Measurements from ENCODE around the gene GABBR1.
"Not testable (repeated sequence)": the region's sequence is repeated elsewhere in the genome, so short reads cannot be mapped to it uniquely, and the experiment has no call there.

GABBR1 gene
- 6.9 to 14.2 (median 10.5) reads per million in 4 experiments for total RNA-seq

DNA sequence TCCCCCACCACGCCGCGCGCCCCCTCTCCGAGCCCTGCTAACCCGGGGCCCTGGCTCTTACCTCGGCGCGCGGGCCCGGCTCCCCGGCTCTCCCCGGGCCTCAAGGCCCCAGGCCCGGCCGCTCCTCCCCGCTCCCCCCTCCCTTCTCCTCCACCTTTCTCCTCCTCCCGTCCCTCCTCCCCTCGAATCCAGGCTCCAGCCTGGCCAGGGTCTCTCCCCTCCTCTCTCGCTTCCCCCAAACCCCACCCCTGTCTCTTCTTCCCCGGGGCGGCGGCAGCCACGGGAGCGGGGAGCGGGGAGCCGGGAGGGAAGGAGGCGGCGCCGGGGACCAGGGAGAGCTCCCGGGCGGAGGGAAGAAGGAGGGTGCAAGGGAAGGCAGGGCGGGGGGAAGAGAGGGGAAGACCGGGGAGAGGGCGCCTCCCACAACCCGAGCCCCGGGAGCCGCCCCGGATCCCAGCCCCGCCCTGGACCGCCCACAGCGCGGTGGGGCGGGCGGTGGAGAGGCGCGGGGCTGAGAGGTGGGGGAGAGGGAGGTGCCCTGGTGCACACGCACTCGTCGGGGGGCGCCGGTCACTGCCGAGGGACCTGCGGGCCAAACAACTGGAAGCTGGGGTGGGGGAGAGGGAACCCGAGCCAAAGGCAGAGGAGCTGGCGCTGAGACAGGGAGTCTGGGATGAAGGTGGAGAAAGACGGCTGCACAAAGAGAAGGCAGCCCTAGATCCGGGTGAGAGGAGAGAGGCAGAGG is at the start of gene GABBR1:
Gene GABBR1 (minus strand): TSS at position 395 of the 745 bp plus-strand sequence. CDS start 798 bp downstream, outside the sequence.
- peak; percentile 62 for DNase-seq

DNA sequence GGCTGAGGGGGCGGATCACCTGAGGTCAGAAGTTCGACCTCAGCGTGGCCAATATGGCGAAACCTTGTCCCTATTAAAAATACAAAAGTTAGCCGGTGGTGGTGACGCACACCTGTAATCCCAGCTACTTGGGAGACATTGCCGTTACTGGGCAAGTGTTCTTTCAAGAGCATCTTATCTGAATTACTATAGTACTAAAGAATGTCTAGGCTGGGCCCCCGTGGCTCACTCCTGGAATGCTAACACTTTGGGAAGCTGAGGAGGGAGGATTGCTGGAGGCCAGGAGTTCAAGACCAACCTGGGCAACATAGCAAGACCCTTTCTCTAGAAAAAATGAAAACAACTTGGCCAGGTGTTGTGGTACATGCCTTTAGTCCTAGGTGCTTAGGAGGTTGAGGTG is 48.8 kb upstream of the GABBR1 start:
- DNase-seq, result no peak

DNA sequence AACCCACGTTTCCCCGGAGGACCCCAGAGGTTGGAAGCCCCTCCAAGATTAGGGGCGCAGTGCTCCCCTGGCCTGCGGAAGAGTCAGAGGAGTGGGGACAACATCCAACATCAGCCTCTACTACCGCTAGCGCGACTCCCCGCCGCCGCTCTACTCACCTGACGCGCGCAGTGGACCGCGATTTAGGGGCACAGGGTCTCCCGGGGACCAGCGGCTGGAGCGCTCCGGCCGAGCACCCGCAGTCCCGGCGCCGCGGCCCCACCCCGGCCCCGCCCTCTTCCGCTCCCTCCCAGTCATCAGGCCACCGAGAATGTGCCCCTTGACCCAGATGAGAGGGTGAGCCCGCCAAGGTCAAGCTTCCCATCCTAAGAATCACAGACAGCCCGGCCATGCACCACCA is 47.9 kb upstream of the GABBR1 start, which contains the start of gene ZFP57:
Gene ZFP57 (minus strand): TSS at position 249 of the 400 bp plus-strand sequence. CDS start 4,149 bp downstream, outside the sequence.
- DNase-seq, result no peak

DNA sequence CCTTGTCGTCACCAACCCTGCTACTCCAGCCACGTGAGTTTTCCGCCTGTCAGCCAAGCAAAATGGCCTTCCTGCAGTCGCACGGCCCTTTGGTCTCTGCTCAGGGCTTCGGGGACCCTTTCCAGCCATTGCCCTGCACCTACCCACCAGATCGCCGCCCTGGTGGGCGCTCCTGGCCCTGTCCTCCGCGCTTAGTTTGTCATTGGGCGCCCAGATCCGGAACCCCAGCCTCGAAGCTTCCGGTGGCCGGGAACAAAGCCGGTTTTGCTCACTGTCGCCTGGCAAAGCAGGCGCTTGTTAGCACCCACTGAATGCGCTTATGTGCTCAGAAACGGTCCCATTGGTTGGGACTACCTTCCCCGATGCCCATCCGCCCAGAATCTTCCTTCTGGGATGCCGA is 47.4 kb upstream of the GABBR1 start:
- no peak for DNase-seq

DNA sequence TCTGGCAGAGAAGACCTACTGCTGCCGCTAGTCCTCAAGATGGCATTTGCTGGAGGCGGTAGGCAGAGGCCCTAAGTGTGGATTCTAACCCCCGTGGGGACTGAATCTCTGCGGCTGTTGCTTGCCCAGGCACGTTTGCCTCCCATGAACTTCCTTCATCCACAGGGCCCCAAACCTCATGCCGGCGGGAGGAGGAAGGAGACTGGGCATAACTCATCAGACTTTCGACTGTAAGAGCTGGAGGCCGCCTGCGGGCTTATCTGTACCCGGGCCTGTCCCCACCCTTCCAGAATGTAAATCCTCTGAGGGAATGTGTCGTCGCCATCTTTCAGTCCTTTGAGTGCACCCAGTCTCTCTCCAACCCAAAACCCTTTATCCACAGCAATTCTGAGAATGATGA is 47.0 kb upstream of the GABBR1 start:
- no peak for DNase-seq

DNA sequence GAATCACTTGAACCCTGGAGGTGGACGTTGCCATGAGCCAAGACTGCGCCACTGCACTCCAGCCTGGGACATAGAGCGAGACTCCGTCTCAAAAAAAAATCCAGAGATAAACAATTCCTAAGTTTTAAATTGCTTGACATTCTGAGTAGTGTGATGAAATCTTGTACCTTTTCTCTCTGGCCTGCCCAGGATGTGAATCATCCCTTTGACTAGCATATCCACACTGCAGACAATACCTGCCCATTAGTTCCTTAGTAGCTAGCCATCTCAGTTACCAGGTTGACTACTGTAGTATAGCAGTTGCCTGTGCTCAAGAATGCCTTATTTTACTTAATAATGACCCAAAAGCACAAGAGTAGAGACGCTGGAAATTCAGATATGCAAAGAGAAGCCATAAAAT is 45.1 kb upstream of the GABBR1 start:
- DNase-seq, result no peak

DNA sequence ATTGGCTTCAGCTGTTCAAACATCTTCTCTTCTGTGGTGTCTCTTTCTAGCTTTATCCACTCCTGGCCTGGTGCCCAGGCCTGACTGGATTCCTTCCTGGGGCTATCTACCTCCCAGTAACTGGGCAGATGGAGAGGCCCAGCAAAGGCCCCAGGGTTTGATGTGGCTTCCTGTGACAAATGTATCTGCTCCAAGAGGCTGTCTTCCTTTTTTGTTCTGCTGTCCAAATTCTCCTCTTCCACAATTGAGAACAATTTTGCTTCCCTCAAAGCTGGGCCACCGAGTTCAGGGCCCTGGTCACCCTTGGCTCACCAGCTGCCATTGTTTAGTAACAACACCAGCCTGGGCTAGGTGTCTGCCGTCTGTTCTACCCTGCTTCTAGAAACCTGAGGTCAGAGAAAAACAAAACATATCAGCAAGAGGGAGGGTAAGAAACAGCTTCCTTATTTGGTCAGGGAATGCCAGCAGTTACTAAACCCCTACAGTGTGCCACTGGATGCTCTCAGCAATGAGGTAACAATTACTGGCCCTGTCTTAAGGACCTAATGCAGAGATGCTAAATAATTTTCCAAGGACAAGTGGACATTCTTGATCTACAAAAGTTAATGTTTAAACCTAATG is 44.1 kb upstream of the GABBR1 start:
- no peak for DNase-seq

DNA sequence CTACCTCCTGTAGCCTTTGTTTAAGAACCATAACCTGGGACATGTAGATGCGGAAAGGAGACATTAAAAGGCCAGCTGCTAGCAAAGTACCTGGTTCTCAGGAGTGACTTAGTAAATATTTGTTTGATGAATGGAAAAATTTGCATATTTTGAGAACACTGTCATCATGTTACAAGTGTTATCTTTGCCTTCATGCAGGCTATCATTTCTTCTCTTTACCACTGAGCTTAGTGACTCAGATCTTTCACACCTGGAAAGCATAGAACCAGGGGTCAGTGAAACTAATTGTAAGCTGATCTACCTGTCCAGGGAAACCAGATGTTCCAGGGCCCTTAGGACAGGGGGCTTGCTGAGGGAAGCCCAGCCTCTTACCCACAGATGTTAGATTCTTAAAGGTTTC is 42.6 kb upstream of the GABBR1 start:
- DNase-seq, result no peak

DNA sequence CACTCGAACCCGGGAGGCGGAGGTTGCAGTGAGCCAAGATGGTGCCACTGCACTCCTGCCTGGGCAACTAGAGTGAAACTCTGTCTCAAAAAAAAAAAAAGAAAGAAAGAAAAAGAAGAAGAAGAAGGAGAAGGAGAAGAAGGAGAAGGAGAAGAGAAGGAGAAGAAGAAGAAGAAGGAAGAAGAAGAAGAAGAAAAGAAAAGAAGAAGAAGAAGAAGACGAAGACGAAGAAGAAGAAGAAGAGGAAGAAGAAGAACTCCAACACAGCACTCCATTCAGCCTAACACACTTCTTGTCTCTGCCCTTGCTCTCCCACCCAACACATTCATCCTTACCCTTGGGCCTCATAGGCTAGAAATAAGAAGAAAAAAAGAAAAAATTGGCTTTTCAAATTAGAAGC is 41.0 kb upstream of the GABBR1 start:
- no peak for DNase-seq

DNA sequence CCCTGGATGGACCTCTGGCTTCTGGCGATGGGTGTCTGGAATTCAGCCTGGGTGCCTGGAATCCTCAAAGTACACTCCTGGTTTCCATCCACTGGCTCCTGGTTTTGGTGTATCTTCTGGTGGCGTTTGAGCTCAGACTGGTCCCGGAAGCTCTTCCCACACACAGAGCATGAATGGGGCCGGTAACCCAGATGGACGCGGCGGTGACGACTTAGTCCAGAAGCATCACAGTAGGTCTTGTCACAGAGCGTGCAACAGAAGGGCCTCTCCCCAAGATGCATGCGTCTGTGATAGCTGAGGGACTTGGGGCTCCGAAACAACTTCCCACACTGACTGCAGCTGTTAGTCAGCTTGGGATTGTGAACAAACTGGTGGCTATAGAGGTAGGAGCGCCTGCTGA is 40.2 kb upstream of the GABBR1 start:
- DNase-seq, result no peak

DNA sequence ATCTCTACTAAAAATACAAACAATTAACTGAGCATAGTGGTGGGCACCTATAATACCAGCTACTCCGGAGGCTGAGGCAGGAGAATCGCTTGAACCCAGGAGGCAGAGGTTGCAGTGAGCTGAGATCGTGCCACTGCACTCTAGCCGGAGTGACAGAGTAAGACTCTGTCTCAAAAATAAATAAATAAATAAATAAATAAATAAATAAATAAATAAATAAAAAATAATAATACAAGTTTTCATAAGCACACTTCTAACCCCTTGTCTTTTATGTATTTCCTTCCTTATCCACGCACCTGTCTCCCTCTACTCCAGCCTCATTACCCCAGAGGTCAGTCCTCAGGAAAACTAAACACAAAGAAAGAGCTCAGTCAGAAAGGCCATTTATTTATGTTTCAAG is 39.1 kb upstream of the GABBR1 start:
- DNase-seq, result not testable (repeated sequence)

DNA sequence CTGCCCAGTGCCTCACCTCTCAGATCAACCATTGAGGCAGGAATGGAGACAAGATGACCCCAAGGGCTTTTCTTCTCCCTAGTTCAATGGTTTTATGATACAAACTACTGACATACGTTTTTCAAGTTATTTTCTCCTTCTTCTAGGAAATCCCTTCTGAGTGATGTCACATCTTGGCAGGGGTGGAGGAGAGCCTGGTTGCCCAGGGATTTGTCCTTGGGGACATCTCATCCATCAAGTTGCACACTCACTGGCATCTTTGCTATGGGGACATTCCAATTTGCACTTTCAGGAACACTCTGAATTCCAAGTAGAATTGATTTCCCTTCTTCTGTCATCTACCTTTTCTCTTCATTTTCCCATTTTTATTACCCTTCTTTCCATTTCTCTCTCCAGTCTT is 38.0 kb upstream of the GABBR1 start:
- no peak for DNase-seq

DNA sequence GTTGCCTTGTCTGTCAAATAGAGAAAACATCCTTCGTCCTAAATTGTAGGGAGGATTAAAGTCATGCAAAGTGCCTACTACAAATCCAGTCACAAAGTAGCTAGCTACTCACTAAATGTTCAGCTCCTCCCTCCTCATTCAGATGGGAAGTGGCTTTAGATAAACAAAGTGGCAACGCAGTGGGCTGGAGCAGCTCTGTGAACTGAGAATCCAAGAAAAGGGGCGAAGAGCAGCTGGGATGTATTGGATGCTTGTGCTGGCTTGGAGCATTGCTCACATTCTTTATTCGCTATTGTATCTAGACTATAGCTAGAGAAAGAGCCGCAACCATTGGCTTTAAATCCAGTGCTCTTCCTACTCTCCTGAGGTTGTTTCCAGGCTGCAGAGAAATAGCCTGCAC is 34.2 kb upstream of the GABBR1 start:
- no peak for DNase-seq

DNA sequence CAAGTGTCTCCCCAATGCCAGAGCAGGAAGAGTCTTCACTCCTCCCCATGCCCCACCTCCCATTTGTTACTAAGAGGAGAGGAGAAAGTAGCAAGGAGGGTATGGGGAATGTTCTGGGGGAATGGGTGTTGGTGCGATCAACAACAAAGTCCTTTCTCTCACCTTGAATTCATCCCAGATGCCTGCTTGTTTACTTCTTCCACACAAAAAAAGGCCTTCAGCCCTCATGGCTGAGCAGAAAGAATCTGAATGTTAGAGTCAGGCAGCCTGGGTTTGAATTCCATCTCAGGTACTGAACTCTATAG is 33.8 kb upstream of the GABBR1 start:
- DNase-seq, result no peak

DNA sequence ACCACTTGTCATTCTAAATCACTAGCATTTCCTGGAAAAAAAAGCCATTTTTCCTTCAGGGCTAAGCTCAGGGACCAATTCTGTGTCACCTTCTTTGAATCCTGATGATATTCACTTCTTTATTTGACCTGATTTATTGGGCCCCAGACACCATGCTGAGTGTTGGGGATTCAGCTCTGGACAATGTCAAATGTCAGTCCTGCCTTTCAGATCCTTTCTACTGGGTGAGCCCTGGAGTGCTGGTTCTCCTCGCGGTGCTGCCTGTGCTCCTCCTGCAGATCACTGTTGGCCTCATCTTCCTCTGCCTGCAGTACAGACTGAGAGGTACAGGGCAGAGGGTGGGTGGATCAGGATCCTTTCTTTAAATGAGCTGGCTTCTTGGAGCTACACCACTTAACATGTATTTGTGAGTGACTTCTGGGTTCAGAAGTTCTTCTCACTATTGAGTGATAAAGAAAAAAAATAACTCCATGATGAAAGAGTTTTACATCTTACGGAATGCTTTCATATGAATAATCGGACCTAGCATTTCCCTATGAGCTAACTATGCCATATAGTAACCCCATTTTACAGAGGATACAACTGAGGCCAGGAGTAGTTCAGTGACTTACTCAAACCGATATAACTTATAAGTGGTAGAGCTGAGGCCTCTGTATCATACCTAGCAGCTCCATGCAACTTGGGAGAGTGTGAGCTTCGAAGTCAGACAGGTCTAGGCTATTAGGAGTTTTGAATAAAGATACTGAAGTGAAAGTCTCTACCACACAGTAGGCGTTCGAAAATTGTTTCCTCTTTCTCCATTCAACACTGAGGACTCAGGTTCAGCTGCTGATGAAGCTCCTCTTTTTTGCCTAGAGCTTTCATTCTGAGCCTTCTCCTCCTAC is 33.2 kb upstream of the GABBR1 start:
- DNase-seq, result no peak

DNA sequence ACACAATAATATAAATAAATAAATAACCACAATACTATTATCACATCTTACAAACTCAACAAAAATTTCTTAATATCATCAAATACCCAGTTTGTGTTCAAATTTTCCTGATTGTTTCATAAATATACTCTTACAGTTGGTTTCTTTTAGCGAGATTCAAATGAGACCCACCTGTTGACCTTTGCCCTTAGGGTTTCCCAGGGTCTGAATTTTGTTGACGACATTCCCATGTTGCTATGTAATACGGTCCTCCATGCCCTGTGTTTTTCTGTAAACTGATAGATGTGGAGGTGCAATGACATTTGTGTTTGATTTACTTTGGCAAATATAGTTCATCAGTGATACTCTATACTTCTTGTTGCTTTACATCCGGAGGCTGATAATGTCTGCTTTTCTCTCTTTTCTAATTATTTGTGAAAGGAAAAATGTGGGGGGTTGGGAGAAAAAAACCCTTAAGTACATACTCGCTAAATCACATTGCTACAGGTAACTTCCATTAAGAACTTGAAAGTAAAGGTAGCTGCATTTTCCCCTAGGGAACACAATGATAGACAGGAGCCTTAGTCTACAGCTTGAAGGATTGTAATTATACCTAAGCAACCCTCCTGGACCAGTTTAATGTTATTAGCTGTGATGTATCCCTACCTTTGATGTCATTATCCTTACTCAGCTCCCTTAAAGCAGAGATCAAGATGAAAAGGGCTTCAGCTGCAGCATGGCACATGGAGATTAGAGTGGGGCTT is 30.5 kb upstream of the GABBR1 start:
- no peak for DNase-seq

DNA sequence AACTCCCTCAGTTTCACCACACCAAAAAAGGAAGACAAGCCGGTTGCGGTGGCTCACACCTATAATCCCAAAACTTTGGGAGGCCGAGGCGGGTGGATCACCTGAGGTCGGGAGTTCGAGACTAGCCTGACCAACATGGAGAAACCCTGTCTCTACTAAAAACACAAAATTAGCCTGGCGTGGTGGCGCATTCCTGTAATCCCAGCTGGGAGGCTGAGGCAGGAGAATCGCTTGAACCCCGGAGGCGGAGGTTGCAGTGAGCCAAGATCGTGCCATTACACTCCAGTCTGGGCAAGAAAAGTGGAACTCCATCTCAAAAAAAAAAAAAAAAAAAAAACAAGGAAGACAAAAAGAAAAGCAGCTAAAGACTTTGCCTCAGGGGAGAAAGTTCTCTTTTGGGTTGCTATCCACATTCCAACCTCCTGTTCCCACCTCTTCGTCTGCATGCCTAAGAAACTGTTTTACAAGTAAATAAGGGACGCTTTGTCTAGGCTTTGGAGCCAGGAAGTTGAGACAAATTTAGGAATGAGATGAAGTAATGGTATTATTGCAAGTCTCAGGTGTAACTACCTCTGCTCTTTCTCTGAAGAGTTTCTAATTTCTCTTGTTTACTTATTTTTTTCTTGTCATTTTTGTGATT is 28.6 kb upstream of the GABBR1 start:
- not testable (repeated sequence) for DNase-seq

DNA sequence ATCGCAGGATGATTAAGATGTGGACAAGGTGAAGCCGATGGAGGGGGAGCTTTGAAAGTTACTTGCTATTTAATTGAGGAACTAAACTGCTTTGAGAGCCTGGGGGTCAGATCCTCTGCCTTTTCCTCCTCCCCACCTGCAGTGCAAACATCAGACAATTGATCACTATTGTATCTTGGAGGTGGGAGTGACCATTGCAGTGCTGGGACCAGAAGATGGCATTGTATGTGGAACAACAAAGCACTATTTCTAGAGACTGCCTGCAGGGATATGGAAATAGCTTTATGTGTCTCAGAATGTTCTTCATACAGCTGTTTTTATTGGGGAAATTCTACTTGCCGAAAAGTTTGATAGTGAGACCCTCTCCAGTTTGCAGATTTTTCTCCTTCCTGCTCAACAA is 28.1 kb upstream of the GABBR1 start:
- no peak for DNase-seq

DNA sequence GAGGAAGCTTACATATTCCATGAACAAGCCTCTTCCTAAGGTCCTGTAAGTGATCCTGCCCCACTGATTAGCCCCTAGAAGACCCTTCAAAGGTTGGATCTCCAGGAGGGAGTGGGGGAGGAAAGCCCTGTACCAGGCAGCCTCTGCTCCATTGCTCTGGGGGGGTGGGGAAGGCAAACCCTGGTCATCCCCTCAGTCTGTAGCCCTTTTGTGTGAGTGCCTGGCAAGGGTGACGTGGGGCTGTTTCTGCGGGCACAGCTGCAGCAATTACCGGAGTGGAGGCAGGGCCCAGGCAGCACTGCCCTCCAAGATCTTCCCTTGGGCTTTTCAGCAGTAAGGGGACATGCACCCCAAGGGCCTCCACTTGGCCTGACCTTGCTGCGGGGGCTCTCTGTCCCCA is 23.8 kb upstream of the GABBR1 start, which contains the start of gene MOG:
Gene MOG (plus strand): TSS at position 295 of the 400 bp plus-strand sequence. CDS start 118 bp downstream, outside the sequence.
- no peak for DNase-seq

DNA sequence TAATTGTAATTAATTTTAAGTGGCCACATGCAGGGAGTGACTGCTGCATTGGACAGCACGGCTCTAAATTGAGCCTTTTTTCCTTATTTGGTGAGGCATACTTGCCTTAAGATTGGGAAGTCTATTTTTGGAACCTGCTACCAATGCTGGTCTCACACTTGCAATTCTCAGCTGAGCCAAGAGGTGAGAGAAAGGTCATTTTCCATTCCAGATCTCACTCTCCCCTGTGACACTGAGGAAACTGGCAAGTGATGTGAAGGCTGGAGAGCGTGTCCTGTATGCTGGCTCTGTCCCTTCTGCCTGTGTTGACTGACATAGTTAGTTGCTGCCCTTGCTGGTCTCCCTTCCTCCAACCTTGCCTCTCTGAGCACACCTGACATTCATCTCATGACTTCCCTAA is 23.2 kb upstream of the GABBR1 start:
- no peak for DNase-seq

DNA sequence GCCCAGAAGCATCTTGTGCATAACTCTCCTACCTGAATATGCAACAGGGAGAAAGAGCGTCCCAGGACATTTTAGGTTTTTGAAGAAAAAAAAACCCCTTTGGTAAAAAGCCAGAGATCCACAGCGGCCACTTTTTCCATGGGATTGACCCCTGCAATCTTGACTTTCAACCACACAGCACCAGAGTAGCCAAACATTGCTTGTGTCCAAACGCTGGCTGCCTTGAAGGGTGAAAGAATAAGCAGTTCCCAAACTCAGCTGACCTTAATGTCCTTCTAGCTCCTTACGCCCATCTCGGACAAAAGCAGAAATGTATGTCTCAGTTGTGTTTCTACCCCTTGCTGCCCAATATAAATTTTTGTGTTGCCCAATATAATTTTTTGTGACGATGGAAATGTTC is 22.7 kb upstream of the GABBR1 start:
- DNase-seq, result no peak

DNA sequence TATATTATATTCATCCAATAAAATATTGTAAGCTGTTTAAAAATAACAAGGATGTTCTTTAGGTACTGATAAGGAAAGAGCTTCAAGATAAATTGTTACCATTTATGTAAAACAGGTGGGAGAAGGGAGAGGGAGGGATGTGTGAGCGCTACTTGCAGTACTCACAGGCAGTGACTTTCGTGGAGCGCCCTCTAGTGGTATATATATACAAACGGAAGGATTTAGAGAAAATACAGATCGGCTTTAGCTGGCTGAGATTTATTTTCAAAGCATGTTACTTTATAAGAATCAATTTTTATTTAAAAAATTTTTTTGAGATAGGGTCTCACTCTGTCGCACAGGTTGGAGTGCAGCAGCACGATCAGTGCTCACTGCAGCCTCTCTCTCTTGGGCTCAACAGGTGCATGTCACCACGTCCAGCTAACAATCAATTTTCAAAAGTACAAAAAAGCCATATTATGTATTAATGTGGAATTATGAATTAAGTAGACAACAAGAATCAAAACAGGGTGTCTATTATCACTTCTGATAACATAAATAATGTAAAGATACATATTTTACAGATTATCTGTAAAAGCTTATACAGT is 20.6 kb upstream of the GABBR1 start:
- DNase-seq, result peak; percentile 19
